ENCODE data around the gene NUDC. TPM values are rescaled to one million over a fixed set of nuclear protein-coding genes. Genes with fewer than 3 reads are reported as not detected.

NUDC gene
- total RNA-seq, 4 donors from 2014 or later: 34.1 to 65.2 (median 46.5) TPM

DNA sequence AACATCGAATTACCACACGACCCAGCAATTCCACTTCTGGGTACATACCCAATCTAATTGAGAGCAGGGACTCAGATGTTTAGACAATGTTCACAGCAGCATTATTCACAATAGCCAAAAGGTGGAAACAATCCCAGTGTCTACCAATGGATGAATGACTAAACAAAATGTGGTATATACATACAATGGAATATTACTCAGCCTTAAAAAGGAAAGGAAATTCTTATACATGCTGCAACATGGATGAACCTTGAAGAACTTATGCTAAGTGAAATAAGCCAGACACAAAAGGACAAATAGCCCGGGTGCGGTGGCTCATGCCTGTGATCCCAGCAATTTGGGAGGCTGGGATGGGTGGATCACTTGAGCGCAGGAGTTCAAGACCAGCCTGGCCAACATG is 31.8 kb downstream of the NUDC start:
- Histone ChIP-seq H3K4me3 (no peak overlapping the region), H3K27ac (no peak overlapping the region), H3K9me3 (no peaks in the 10 kb centered on the region), H3K27me3 (peaks cover 19% of the 10 kb centered on the region), H3K36me3 (peaks cover 15% of the 10 kb centered on the region), H3K4me1 (no peaks in the 10 kb centered on the region)
- 93% methylated on average over 5 of the region's 5 CpGs for WGBS
- no peak for DNase-seq (ENCODE audit: low spot score in 2 of 2)
- TF ChIP-seq POLR2A (IDR thresholded peaks at IDR 0.05) (no peak), POLR2AphosphoS5 (IDR thresholded peaks at IDR 0.05) (no peak), CTCF (IDR thresholded peaks at IDR 0.05) (no peak), EP300 (IDR thresholded peaks at IDR 0.05) (no peak)

DNA sequence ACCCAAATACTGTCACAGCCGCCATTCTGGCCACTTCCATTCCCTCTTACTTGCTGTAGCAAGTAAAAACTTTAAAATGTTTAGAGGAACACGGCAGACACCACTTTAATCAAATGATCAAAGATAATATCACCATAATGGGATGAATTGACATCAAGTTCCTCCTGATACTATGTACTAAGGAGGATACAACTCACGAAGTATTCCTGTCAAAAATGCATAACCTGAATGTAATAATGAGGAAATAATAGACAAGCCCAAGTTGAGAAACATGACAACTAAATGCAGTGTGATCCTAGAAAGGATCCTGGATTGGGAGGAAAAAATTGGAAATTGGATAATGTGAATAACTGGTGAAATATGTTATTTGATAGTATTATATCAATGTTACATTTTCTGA is 34.8 kb downstream of the NUDC start:
- Histone ChIP-seq H3K4me1 (peaks cover 25% of the 10 kb centered on the region), H3K27me3 (peaks cover 45% of the 10 kb centered on the region), H3K4me3 (no peak overlapping the region), H3K27ac (no peak overlapping the region), H3K36me3 (peaks cover 4% of the 10 kb centered on the region), H3K9me3 (no peaks in the 10 kb centered on the region)
- DNase-seq (ENCODE audit: low spot score in 2 of 2): no peak
- 88% methylated on average over 3 of the region's 3 CpGs for WGBS
- no peak for TF ChIP-seq POLR2A (IDR thresholded peaks at IDR 0.05)
- no peak for TF ChIP-seq CTCF (IDR thresholded peaks at IDR 0.05)
- no peak for TF ChIP-seq POLR2AphosphoS5 (IDR thresholded peaks at IDR 0.05)
- TF ChIP-seq EP300 (IDR thresholded peaks at IDR 0.05): no peak

GRCh38 chr1:26957306-26957705 is 35.8 kb downstream of the NUDC start:
- peaks cover 45% of the 10 kb centered on the region for H3K27me3 ChIP-seq
- WGBS: 88% methylated on average over 3 of the region's 3 CpGs

DNA sequence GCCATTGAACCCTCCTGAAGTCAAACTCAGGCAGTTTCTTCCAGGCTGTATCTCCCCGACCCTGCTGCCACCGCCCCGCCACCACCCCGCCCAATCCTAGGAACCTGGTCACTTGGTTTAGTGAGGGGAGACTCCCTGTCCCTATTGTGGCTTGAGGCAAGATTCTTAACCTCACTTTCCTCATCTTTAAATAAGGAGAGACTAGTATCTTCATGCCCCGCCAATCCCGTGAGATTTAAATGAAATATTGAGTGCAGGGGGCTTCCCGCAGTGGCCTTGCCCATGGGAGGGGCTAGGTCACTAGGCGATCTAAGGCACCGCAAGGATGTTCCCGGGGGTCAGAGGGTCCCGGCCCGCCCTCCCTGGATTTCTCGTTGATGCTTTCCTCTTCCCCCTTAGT is 37.7 kb downstream of the NUDC start:
- no peak for TF ChIP-seq EP300 (IDR thresholded peaks at IDR 0.05)
- TF ChIP-seq POLR2A (IDR thresholded peaks at IDR 0.05): no peak
- TF ChIP-seq POLR2AphosphoS5 (IDR thresholded peaks at IDR 0.05): no peak
- no peak for TF ChIP-seq CTCF (IDR thresholded peaks at IDR 0.05)
- Histone ChIP-seq H3K27me3 (peaks cover 44% of the 10 kb centered on the region), H3K27ac (no peak overlapping the region), H3K9me3 (no peaks in the 10 kb centered on the region), H3K36me3 (no peaks in the 10 kb centered on the region), H3K4me1 (peaks cover 29% of the 10 kb centered on the region), H3K4me3 (peak overlapping the region; percentile 81)
- WGBS: 21% methylated on average over 13 of the region's 13 CpGs
- DNase-seq (ENCODE audit: low spot score in 2 of 2): no peak

More at GRCh38 chr1:26957306-26957705, 35.8 kb downstream of the NUDC start:
- Histone ChIP-seq H3K4me3 (no peak overlapping the region), H3K36me3 (no peaks in the 10 kb centered on the region), H3K27ac (no peak overlapping the region), H3K4me1 (peaks cover 29% of the 10 kb centered on the region), H3K9me3 (no peaks in the 10 kb centered on the region)
- TF ChIP-seq EP300 (IDR thresholded peaks at IDR 0.05) (no peak), POLR2A (IDR thresholded peaks at IDR 0.05) (no peak), POLR2AphosphoS5 (IDR thresholded peaks at IDR 0.05) (no peak), CTCF (IDR thresholded peaks at IDR 0.05) (no peak)
- DNase-seq (ENCODE audit: low spot score in 2 of 2): no peak

DNA sequence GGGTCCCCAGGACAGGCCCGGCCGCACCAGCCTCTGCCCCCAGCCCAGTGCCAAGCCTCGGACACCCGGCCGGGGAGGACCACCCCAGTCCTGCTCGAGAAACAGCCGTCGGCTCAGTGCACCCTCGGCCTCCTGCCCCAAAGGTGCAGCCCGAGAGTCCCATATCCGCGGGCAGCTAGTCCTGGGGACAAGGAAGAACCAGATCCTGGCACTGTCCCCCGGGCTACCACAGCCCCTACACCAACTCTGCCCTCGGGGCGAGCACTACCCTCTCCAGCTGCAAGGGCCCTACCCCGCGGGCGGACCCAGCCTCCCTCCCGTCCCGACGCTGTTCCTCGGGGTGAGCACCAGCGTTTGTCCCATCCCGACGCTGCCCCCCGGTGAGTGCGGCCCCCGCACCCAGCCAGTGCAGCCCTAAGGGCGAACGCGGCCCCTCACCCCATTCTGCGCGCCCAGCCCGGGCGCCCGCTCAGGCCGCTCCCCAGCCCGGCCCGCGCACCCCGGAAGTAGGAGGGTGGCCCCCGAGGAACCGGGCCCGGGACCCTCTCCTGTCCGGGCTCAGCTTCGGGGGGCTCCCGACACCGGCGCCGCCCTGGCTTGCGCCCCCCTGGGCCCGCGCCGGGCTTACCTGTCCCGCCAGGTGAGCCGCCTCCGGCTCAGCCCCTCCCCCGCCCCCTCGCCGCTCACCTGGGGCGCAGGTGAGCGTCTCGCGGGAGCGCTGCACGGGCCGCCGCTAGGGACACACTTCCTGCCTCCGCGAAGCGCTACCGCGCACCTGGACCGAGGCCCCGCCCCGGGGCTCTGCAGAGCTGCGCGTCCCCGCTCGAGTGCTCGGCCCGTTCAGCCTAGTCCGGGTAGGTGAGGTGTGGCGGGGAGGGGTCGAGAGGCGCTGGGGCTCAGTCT is 38.4 kb downstream of the NUDC start, which contains the start of gene KDF1:
Gene KDF1, minus strand, starts transcription at position 747 of the 903 bp plus-strand sequence. CDS start 8,088 bp downstream, outside the sequence.
- no peak for DNase-seq (ENCODE audit: low spot score in 2 of 2)
- H3K9me3 ChIP-seq: no peaks in the 10 kb centered on the region

More for the DNA sequence above, 38.4 kb downstream of the NUDC start, which contains the start of gene KDF1:
- Histone ChIP-seq H3K4me1 (peaks cover 29% of the 10 kb centered on the region), H3K27me3 (peaks cover 42% of the 10 kb centered on the region), H3K27ac (peak within 1 kb of the TSS; percentile 84), H3K4me3 (peak within 1 kb of the TSS; percentile 81), H3K36me3 (no peaks in the 10 kb centered on the region)
- TF ChIP-seq POLR2A (IDR thresholded peaks at IDR 0.05) (no peak), EP300 (IDR thresholded peaks at IDR 0.05) (no peak), CTCF (IDR thresholded peaks at IDR 0.05) (peak in 1 of 2 donors; percentile 13), POLR2AphosphoS5 (IDR thresholded peaks at IDR 0.05) (peak in 1 of 3 donors; percentile 53)
- 0% methylated on average over 17 of the region's 86 CpGs for WGBS

All from suprapubic skin (tissue), 4 donors.